GM12891 (cell line): ENCODE results near the gene TMEM44. TPM values are rescaled to one million over a fixed set of nuclear protein-coding genes. Genes with fewer than 3 reads are reported as not detected.

Experiments used
- DNase-seq: peaks from one replicate; pipeline ENCODE4 v3.0.0; 2011; ENCODE audit warnings: low spot score; ENCODE audit not compliant: insufficient read length
- FAIRE-seq: peaks from 2 replicates; lab custom pipeline; 2011; peaks lifted over from hg19 to GRCh38; lab: Jason Lieb, UNC
- PAX5 ChIP-seq: IDR thresholded peaks from 2 replicates; pipeline ENCODE4 v1.6.1; 2011; ENCODE audit warnings: low read length, moderate library complexity, mild to moderate bottlenecking; ENCODE audit not compliant: insufficient read depth, severe bottlenecking
- POLR2A ChIP-seq: IDR thresholded peaks from 2 replicates; pipeline ENCODE4 v1.6.1; 2011; ENCODE audit warnings: low read depth, low read length, control low read depth
- POLR2AphosphoS5 ChIP-seq: IDR thresholded peaks from 2 replicates; pipeline ENCODE4 v1.6.1; 2011; ENCODE audit warnings: low read depth, low read length, control low read depth
- POU2F2 ChIP-seq: IDR thresholded peaks from 2 replicates; pipeline ENCODE4 v1.6.1; 2011; ENCODE audit warnings: low read depth, mild to moderate bottlenecking, control low read depth, low read length, moderate library complexity
- SPI1 ChIP-seq: IDR thresholded peaks from 2 replicates; pipeline ENCODE4 v1.6.1; 2011; ENCODE audit warnings: low read depth, low read length, control low read depth
- TAF1 ChIP-seq: IDR thresholded peaks from 2 replicates; pipeline ENCODE4 v1.6.1; 2011; ENCODE audit warnings: low read depth, low read length, control low read depth
- polyA plus RNA-seq: library from polyadenylated mRNA; unstranded; fragments of >200 nt; gene quantifications from one replicate; pipeline ENCODE4 v1.2.1, GENCODE V29; 2012; ENCODE audit warnings: low read depth, missing spikeins, inconsistent platforms; ENCODE audit not compliant: missing spikeins

The TMEM44 gene, protein sequence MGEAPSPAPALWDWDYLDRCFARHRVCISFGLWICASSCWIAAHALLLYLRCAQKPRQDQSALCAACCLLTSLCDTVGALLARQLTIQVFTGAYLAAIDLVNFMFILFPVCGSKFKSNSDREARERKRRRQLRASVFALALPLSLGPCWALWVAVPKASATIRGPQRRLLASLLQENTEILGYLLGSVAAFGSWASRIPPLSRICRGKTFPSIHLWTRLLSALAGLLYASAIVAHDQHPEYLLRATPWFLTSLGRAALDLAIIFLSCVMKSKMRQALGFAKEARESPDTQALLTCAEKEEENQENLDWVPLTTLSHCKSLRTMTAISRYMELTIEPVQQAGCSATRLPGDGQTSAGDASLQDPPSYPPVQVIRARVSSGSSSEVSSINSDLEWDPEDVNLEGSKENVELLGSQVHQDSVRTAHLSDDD
- polyA plus RNA-seq = 5.9 TPM

DNA sequence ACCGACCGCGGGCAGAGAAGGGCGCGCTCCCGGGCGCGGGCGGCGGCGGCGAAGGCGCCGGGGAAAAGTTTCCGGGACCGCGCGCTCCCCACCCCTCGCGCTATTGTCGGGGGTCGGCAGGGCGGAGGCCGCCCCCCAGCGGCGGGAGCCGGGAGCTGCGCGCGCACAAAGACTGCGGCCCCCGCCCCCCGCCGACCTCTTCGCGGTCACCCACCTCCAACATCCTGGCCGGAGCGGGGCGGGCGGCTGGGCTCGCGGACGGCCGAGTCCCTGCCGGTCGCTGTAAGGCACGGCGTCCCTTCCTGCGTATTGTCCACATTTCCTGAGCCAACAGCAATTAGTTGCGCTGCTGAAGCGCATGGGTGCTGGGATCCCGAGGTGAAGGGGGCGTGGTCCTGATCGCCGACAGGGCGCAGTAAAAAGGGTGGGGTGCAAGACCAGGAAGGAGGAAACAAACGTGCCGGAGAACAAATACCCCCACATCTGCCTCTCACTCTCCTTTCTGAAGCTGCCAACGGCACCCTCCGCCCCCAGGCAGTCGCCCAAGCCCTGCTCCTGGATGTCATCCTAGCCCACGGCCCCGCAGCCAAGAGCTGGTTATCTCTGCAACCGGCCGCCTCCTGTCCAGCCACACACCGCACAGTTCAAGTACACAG is at the start of gene TMEM44:
Gene TMEM44, minus strand, starts transcription at position 71 of the 656 bp plus-strand sequence. CDS start 204 bp downstream, outside the sequence.
- FAIRE-seq = peak; percentile 50
- no peak for TF ChIP-seq POLR2AphosphoS5
- TF ChIP-seq POLR2A = peak; percentile 56; the same call in 1 of the 2 replicates
- DNase-seq = peak; percentile 80

DNA sequence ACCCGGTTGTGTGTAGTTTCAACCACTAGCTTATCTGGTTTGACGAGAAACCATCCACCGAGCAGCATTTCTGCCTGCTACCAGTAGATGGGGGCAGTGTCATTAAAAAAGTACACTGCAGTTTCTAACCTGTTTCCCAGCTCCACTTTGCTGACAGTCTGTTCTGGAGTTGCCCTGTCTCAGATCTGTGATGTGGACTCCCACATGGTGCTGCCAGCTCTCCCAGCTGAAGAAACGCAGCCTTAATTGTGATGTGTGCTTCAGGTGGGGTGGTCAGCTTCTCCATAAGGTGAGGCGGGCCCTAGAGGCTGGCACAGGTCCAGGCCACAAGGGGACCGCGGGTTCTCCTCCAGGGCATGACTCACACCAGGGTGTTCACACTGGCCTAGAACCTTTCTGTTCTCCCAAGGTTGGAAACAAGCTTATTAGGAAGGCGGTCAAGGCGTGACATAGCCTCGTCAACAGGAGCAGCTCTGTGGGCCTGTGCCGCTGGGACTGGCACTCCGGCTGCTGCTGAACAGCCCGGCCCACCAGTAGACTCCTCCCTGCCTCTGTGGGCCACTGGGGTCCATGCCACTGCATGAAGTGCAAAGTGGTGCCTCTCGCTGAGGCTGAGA is 49.6 kb upstream of the TMEM44 start:
- no peak for DNase-seq
- TF ChIP-seq PAX5 = no peak
- no peak for TF ChIP-seq TAF1
- TF ChIP-seq POLR2A = no peak
- TF ChIP-seq POLR2AphosphoS5 = no peak
- TF ChIP-seq POU2F2 = no peak
- TF ChIP-seq SPI1 = no peak
- FAIRE-seq = peak; percentile 99

DNA sequence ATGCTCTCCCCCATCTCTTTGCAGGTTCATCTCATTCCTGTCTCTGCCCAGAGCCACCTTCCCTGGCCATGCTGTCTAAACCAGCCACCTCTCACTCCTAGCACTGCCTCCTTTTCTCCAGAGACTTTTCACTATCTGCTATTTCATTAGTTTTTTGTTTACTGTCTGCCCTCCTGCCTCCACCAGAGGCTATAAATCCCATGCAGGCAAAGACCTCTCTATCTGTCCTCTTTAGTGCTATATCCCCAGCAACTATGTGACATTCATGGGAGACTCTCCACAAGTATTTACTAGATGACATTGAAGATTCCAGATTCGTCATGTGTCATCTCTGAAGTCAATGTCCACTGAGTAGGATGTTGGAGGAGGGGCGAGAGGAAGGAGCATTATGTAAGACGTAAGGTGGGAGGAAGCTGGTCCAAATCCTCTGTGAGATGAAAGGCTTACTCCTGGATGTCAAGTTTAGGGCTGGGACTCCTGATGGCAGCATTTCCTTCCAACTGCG is 49.0 kb upstream of the TMEM44 start:
- DNase-seq = no peak
- FAIRE-seq = no peak
- TF ChIP-seq POLR2A (no peak), TAF1 (no peak), PAX5 (no peak), POU2F2 (no peak), SPI1 (no peak), POLR2AphosphoS5 (no peak)

DNA sequence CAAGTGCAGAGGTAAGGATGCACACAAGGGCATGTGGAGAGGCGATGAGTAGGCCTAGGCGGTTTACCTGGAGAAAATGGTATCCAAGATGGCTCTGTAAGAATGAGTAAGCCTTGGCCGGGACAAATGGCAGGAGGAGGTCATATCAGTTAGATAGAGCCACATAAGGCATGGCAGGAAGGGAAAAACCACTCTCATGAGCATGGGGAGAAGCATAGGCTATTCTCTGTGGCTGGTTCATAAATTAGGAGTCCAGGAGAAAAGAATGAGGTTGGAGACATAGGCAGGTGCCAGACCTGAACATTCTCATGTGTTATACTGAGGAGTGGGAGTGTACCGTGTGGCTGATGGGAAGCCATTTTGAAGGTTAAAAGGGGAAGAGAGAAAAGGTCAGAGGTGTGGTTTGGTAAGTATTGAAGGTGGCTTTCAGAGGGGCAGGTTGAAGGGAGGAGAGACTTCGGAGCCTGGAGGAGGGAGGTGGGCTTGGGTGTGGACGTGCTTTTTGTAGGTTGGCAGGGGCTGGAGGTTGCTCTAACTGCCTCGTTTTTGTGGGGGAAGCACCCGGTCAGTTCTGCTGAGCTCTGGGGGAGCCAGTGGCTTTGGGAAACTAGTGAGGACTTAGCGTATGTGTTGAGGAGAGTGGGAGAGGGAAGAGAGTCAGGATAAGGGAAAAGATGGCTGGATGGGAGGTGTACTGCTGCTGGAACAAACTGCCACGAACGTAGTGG is 47.8 kb upstream of the TMEM44 start:
- FAIRE-seq (no peak), DNase-seq (no peak)
- TF ChIP-seq POU2F2 (no peak), POLR2A (no peak), PAX5 (no peak), POLR2AphosphoS5 (no peak), SPI1 (peak; percentile 57; the same call in 1 of the 2 replicates)

DNA sequence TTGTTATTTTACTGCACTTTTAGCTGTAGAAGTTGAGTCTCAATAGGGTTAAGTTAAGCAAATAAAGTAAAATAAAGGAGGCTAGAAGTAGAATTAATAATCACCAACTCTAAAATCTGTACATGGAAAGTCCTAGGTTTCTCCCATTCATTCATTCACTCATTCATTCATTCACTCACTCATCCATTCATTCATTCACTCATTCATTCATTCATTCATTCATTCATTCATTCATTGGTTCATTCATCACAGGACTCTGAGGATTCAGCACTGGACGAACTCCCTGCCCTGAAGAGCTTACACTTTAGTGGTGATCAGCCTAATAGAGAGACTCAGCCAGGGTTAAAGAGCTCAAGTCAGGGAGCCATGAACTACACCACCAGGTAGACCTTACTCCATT is 43.3 kb upstream of the TMEM44 start:
- no peak for DNase-seq

DNA sequence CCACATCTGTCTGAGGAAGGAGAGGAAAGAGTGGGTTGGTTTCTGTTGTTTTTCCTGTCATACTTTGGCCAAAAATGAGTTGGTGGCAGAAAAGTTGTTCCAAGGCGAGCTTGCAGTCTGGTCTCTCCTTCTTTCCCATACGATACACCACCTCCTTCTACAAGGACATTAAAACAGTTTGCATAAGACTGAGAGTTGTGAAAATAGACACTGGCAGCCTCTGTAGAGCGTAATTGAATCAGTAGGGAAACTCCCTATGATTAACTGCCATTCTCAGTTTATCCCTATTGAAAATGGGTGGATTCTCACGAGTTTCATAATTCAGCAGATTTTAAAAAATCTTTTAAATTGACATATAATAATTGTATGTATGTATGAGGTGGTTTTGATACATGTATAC is 42.5 kb upstream of the TMEM44 start:
- DNase-seq (no peak), FAIRE-seq (no peak)
- no peak for TF ChIP-seq TAF1
- TF ChIP-seq PAX5 = no peak
- no peak for TF ChIP-seq SPI1
- no peak for TF ChIP-seq POLR2A
- TF ChIP-seq POU2F2 = no peak
- no peak for TF ChIP-seq POLR2AphosphoS5

More for the DNA sequence above, 43.3 kb upstream of the TMEM44 start:
- TF ChIP-seq SPI1 = no peak
- no peak for TF ChIP-seq TAF1
- no peak for TF ChIP-seq POLR2A
- no peak for TF ChIP-seq PAX5
- no peak for FAIRE-seq

DNA sequence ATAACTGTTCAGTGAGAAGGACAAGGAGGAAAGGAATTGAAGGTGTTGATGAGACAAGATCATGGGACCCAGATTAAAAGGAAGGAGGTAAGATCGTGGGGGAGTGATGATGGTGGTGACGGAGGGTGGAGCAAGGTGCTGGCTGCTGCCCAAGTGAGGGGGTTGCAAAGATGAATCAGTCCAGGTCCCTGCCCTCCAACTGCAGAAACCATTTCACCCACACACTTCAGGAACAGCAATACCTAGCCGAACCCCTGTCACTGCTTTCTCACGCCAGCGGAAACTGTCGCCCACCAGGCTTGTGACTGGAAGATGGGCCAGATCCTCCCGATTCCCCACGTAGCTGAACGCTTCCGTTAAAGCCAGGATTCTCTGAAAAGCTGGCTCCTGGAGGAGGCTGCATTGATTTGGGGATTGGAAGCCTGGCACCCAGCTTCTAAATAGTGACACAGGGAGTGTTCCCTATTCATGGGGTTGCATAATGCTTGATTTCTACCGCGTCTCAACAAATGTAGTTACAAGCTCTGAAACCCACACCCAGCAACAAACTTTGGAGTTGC is 41.9 kb upstream of the TMEM44 start:
- TF ChIP-seq POLR2A = no peak
- TF ChIP-seq SPI1 = no peak
- TF ChIP-seq TAF1 = no peak
- no peak for TF ChIP-seq POLR2AphosphoS5
- TF ChIP-seq PAX5 = no peak
- TF ChIP-seq POU2F2 = no peak
- DNase-seq = no peak
- no peak for FAIRE-seq

DNA sequence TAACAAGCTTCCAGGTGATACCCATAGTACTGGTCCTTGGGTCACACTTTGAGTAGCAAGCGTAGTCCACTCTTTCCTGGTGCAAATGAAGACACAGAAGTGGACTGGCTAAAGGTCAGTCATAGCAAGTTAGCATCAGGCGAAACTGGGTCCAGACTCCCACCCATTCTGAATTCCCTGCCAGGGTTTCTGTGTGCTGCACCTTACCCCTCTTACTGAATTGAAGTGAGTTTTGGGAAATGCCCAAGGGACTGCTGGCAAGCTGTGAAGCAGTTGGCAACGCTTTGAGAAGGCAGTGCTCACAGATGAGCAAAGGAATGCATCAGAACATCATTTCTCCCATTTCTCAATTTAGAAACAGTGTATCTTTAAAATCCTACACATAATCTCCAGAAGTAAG is 40.5 kb upstream of the TMEM44 start:
- no peak for TF ChIP-seq TAF1
- TF ChIP-seq PAX5 = no peak
- TF ChIP-seq POLR2AphosphoS5 = no peak
- TF ChIP-seq SPI1 = no peak
- no peak for TF ChIP-seq POLR2A
- no peak for TF ChIP-seq POU2F2
- FAIRE-seq = no peak
- no peak for DNase-seq
